ENCODE data around the gene CCL1. TPM values are rescaled to one million over a fixed set of nuclear protein-coding genes. Genes with fewer than 3 reads are reported as not detected.

The CCL1 gene
- total and polyA plus RNA-seq, 7 donors = not detected

- intact Hi-C loops (cut with DNase I) = no loop called here
- H3K36me3 ChIP-seq (ENCODE audit: insufficient read depth in 1 of 2, low read depth in 1 of 2) = no peaks in the 10 kb centered on the region
- no peak for DNase-seq
- no peak overlapping the region for H3K4me3 ChIP-seq
- 26 to 34% (median 28%) methylated on average over 7 of the region's 7 CpGs for WGBS, 3 donors
- H3K27me3 ChIP-seq (ENCODE audit: insufficient read depth in 3 of 3, low read length in 2 of 3) = peaks cover 0 to 7% (median 3%) of the 10 kb centered on the region in 3 donors
- no peak overlapping the region for H3K27ac ChIP-seq
- no peaks in the 10 kb centered on the region for H3K9me3 ChIP-seq
- no peaks in the 10 kb centered on the region for H3K4me1 ChIP-seq
- TF ChIP-seq, protein P1, sequence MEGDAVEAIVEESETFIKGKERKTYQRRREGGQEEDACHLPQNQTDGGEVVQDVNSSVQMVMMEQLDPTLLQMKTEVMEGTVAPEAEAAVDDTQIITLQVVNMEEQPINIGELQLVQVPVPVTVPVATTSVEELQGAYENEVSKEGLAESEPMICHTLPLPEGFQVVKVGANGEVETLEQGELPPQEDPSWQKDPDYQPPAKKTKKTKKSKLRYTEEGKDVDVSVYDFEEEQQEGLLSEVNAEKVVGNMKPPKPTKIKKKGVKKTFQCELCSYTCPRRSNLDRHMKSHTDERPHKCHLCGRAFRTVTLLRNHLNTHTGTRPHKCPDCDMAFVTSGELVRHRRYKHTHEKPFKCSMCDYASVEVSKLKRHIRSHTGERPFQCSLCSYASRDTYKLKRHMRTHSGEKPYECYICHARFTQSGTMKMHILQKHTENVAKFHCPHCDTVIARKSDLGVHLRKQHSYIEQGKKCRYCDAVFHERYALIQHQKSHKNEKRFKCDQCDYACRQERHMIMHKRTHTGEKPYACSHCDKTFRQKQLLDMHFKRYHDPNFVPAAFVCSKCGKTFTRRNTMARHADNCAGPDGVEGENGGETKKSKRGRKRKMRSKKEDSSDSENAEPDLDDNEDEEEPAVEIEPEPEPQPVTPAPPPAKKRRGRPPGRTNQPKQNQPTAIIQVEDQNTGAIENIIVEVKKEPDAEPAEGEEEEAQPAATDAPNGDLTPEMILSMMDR (IDR thresholded peaks at IDR 0.05) = no peak
- no peak for ATAC-seq
Measured at GRCh38 chr17:34382621-34383124, 19.6 kb upstream of the CCL1 start.

- Histone ChIP-seq H3K9me3 (no peaks in the 10 kb centered on the region), H3K4me3 (no peak overlapping the region), H3K27ac (no peak overlapping the region), H3K36me3 (ENCODE audit: insufficient read depth in 1 of 2, low read depth in 1 of 2) (no peaks in the 10 kb centered on the region), H3K4me1 (no peaks in the 10 kb centered on the region), H3K27me3 (ENCODE audit: insufficient read depth in 3 of 3, low read length in 2 of 3) (peaks cover 0 to 7% (median 3%) of the 10 kb centered on the region in 3 donors)
- no peak for DNase-seq
- ATAC-seq = no peak
- intact Hi-C loops (cut with DNase I) = no loop called here
- WGBS, 3 donors = 75 to 80% (median 78%) methylated on average over 5 of the region's 5 CpGs
- TF ChIP-seq, protein P1 (IDR thresholded peaks at IDR 0.05) = no peak
Measured at GRCh38 chr17:34379868-34380267, 16.8 kb upstream of the CCL1 start.

DNA sequence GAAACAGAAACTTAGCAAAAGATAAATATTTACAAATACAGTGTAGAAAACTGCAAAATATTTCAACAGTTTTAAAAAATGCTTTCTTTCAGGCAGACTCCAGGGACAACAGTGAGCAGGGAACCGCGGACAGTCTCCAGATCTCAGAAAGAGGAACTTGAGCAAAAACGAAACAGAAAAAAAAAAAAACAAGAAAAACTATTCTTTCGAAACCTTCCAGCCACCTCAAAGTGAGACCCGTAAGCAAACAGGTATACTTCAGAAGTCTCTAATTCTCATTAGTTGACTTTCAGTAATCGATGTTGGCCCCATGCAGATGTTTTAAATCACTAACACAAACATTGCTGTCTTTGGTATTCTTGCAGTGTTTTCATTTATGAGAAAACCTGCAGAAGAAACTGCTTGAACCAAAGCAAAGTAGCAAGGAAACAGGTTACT, 15.7 kb upstream of the CCL1 start:
- no peak for DNase-seq
- Histone ChIP-seq H3K27me3 (ENCODE audit: insufficient read depth in 3 of 3, low read length in 2 of 3) (peaks cover 0 to 7% (median 3%) of the 10 kb centered on the region in 3 donors), H3K27ac (no peak overlapping the region), H3K4me3 (no peak overlapping the region), H3K4me1 (no peaks in the 10 kb centered on the region), H3K36me3 (ENCODE audit: insufficient read depth in 1 of 2, low read depth in 1 of 2) (no peaks in the 10 kb centered on the region), H3K9me3 (no peaks in the 10 kb centered on the region)
- TF ChIP-seq, protein P1 (IDR thresholded peaks at IDR 0.05) = no peak
- intact Hi-C loops (cut with DNase I) = no loop called here
- WGBS, 3 donors = 52 to 64% (median 64%) methylated on average over 6 of the region's 6 CpGs
- ATAC-seq = no peak

DNA sequence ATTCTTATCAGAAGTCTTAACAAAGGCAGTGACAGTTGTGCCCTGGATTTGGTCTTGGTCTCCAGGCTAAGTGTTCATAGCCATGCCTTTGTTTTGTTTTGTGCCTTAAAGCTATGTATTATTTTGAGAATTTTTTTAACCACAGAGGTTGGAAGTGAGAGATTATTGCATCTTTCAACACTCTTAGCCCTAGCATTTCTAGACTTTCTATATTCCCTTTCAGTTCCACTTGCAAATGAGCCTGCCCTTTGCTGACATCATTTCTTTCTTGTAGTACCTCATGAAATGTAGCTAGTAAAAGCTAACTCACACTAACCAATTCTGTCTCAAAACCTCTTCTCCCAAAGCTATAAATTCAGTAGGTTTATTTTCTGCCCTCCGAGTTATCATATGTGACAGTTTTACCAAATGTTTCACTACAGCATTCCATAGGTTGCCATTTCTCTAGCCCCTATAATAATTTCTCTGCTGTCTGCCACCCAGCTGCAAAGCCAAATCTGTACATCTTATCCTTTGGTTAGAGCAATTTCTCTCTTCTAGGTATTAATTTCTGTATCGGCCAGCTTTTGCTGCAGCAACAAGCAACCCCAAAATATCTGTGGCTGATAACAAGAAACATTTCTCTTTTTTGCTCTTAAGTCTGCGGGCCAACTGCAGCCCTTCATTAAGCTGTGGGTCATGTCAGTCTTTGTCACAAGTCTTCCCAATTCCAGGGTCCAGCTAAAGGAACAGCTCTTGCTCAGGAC, 14.2 kb upstream of the CCL1 start:
- H3K9me3 ChIP-seq = no peaks in the 10 kb centered on the region
- DNase-seq (no peak), ATAC-seq (no peak)
- intact Hi-C loops (cut with DNase I) = no loop called here
- 89 to 92% (median 92%) methylated on average over 3 of the region's 3 CpGs for WGBS, 3 donors
- H3K4me3 ChIP-seq = no peak overlapping the region
- no peaks in the 10 kb centered on the region for H3K4me1 ChIP-seq
- TF ChIP-seq, protein P1 (IDR thresholded peaks at IDR 0.05) = no peak
- H3K36me3 ChIP-seq (ENCODE audit: insufficient read depth in 1 of 2, low read depth in 1 of 2) = no peaks in the 10 kb centered on the region
- H3K27me3 ChIP-seq (ENCODE audit: insufficient read depth in 3 of 3, low read length in 2 of 3) = peaks cover 0 to 5% (median 3%) of the 10 kb centered on the region in 3 donors
- no peak overlapping the region for H3K27ac ChIP-seq
